B cell (primary cell): ENCODE results near the gene TAS2R38. TPM values are rescaled to one million over a fixed set of nuclear protein-coding genes. Genes with fewer than 3 reads are reported as not detected.

Experiments
- ATAC-seq: fragments of 200-7000 bp; cut with Tn5 transposase; one replicate; pipeline ENCODE4 v1.10.0; 2021; ENCODE audit warnings: low read depth, mild to moderate bottlenecking, moderate number of reproducible peaks, moderate library complexity
- CTCF ChIA-PET: fragments of 350-600 bp; sonication (Branson Sonifier 250); formaldehyde crosslinking; loops from one replicate; lab custom pipeline; 2021; ENCODE audit warnings: antibody characterized with exemption, inconsistent platforms; lab: Charles Lee
- POLR2A ChIA-PET: fragments of 350-600 bp; sonication (Branson Sonifier 250); formaldehyde crosslinking; loops from one replicate; lab custom pipeline; 2021; ENCODE audit warnings: antibody characterized with exemption; lab: Charles Lee
- DNase-seq: peaks from one replicate; pipeline ENCODE4 v3.0.0; 2013
- H2AFZ ChIP-seq: 2 replicates; pipeline ENCODE4 v1.6.1; 2012; ENCODE audit warnings: mild to moderate bottlenecking, low read depth, low read length; ENCODE audit not compliant: insufficient read depth, poor library complexity, severe bottlenecking
- H3K27ac ChIP-seq, 2 donors: 1 replicate in 1 of 2; 2 replicates in 1 of 2; pipeline ENCODE4 v1.5.1; 2012 to 2013; ENCODE audit warnings: low read length in 2 of 2, mild to moderate bottlenecking in 2 of 2, moderate library complexity in 1 of 2
- H3K27me3 ChIP-seq, 4 experiments: fragments of 200-600 bp in 1 of 4; sonication (generic) in 1 of 4; replicated peaks in 1 of 4; 1 replicate in 2 of 4; 2 replicates in 2 of 4; pipeline versions ENCODE4 v1.6.1 to v1.7.0; 2013 to 2016; ENCODE audit warnings: low read length in 3 of 4, mild to moderate bottlenecking in 2 of 4, mixed read lengths in 1 of 4, moderate library complexity in 1 of 4; ENCODE audit not compliant: insufficient read depth in 4 of 4, control insufficient read depth in 3 of 4; ENCODE audit errors: control extremely low read depth in 1 of 4
- H3K36me3 ChIP-seq, 2 experiments: replicated peaks in 1 of 2; 1 replicate in 1 of 2; 2 replicates in 1 of 2; pipeline versions ENCODE4 v1.6.1 to v1.7.1; 2013; ENCODE audit warnings: low read length in 1 of 2; ENCODE audit not compliant: insufficient read depth in 2 of 2, control insufficient read depth in 1 of 2; ENCODE audit errors: control extremely low read depth in 1 of 2, extremely low read depth in 1 of 2
- H3K4me1 ChIP-seq, 2 donors: fragments of 200-600 bp in 1 of 2; sonication (generic) in 1 of 2; 1 replicate in 1 of 2; 2 replicates in 1 of 2; pipeline versions ENCODE4 v1.5.1 to v1.6.1; 2013 to 2017; ENCODE audit warnings: low read length in 2 of 2; ENCODE audit not compliant: control insufficient read depth in 2 of 2, insufficient read depth in 2 of 2
- H3K4me2 ChIP-seq: replicated peaks from 2 replicates; pipeline ENCODE3; 2012; ENCODE audit warnings: mild to moderate bottlenecking, low read depth, low read length; ENCODE audit not compliant: poor library complexity, severe bottlenecking
- H3K4me3 ChIP-seq, 5 experiments: fragments of 200-600 bp in 1 of 5; sonication (generic) in 1 of 5; 1 replicate in 3 of 5; 2 replicates in 2 of 5; pipeline versions ENCODE4 v1.5.1 to v1.7.0; 2011 to 2016; ENCODE audit warnings: low read length in 4 of 5, mild to moderate bottlenecking in 4 of 5, low read depth in 2 of 5, control low read depth in 1 of 5, moderate library complexity in 1 of 5; ENCODE audit not compliant: insufficient read depth in 1 of 5; ENCODE audit errors: control extremely low read depth in 1 of 5, extremely low read depth in 1 of 5
- H3K79me2 ChIP-seq: fragments of 200-600 bp; sonication (generic); one replicate; pipeline ENCODE4 v1.6.0; 2016; ENCODE audit warnings: low read length; ENCODE audit not compliant: control insufficient read depth, insufficient read depth
- H3K9ac ChIP-seq: fragments of 200-600 bp; sonication (generic); 2 replicates; pipeline ENCODE4 v1.6.1; 2017; ENCODE audit warnings: mild to moderate bottlenecking, low read length, moderate library complexity
- H3K9me3 ChIP-seq, 3 donors: one replicate each; pipeline versions ENCODE4 v1.6.1 to v1.7.1; 2013; ENCODE audit warnings: low read length in 2 of 3; ENCODE audit not compliant: control insufficient read depth in 2 of 3, insufficient read depth in 1 of 3; ENCODE audit errors: control extremely low read depth in 1 of 3
- H4K20me1 ChIP-seq: 2 replicates; pipeline ENCODE4 v1.6.0; 2012; ENCODE audit warnings: mild to moderate bottlenecking, low read length; ENCODE audit not compliant: insufficient read depth, control insufficient read depth, poor library complexity, severe bottlenecking
- H3K27ac Mint-ChIP-seq: one replicate; pipeline ENCODE4 v1.8.0; 2021; ENCODE audit warnings: mixed read lengths
- H3K27me3 Mint-ChIP-seq: one replicate; pipeline ENCODE4 v1.8.0; 2021; ENCODE audit warnings: mixed read lengths
- H3K4me1 Mint-ChIP-seq: one replicate; pipeline ENCODE4 v1.8.0; 2021; ENCODE audit warnings: mixed read lengths
- H3K4me3 Mint-ChIP-seq: one replicate; pipeline ENCODE4 v1.8.0; 2021; ENCODE audit warnings: mixed read lengths
- H3K9me3 Mint-ChIP-seq: one replicate; pipeline ENCODE4 v1.8.0; 2022; ENCODE audit warnings: mixed read lengths; ENCODE audit not compliant: insufficient read depth
- CTCF ChIP-seq: fragments of 200-600 bp; IDR thresholded peaks from one replicate; pipeline ENCODE4 v1.8.0; 2022; ENCODE audit warnings: antibody characterized with exemption, mild to moderate bottlenecking
- EZH2 ChIP-seq: IDR thresholded peaks from 2 replicates; pipeline ENCODE4 v1.6.1; 2012; ENCODE audit warnings: borderline replicate concordance, low read depth, mild to moderate bottlenecking, moderate library complexity, low read length; ENCODE audit not compliant: insufficient read depth, poor library complexity, severe bottlenecking
- WGBS: methylation state at CpG from one replicate; pipeline ENCODE4 v1.1.5; 2013; ENCODE audit warnings: missing lambda C conversion rate; ENCODE audit not compliant: insufficient coverage; 5-methylcytosine and 5-hydroxymethylcytosine counted together
- intact Hi-C: fragments of 100-400 bp; cut with micrococcal nuclease; formaldehyde crosslinking; loops from one replicate; pipeline ENCODE4 v1.10.0; 2022
- polyA plus RNA-seq: library from polyadenylated mRNA; depleted of rRNA; stranded (reverse); fragments of >200 nt; gene quantifications from 2 replicates; pipeline ENCODE4 v1.2.3, GENCODE V29; 2012
- total RNA-seq, 2 donors: library from RNA; stranded (reverse); fragments of 120-200 nt in 1 of 2; gene quantifications; 1 replicate in 1 of 2; 2 replicates in 1 of 2; pipeline versions ENCODE4 v1.2.3 to v1.2.4, GENCODE V29; 2013 to 2022

The TAS2R38 gene
- total and polyA plus RNA-seq, 2 donors (not counting 1 experiment from before 2014, with no cell fraction given): not detected

GRCh38 chr7:141999058-141999623 lies 25.6 kb upstream of the TAS2R38 start:
- no peak overlapping the region for H3K27ac ChIP-seq
- no peak overlapping the region for H3K4me3 Mint-ChIP-seq
- peaks cover 6% of the 10 kb centered on the region for H3K27me3 Mint-ChIP-seq
- H4K20me1 ChIP-seq: no peaks in the 10 kb centered on the region
- ATAC-seq (no peak), DNase-seq (no peak)
- H3K9me3 Mint-ChIP-seq: peaks cover 4% of the 10 kb centered on the region
- no peaks in the 10 kb centered on the region for H3K36me3 ChIP-seq
- H3K4me3 ChIP-seq: no peak overlapping the region
- H2AFZ ChIP-seq: no peak overlapping the region
- H3K9ac ChIP-seq: no peak overlapping the region
- H3K27ac Mint-ChIP-seq: no peak overlapping the region
- no peak overlapping the region for H3K4me2 ChIP-seq
- intact Hi-C loops: no loop called here
- no peaks in the 10 kb centered on the region for H3K79me2 ChIP-seq
- 60% methylated on average over 1 of the region's 4 CpGs for WGBS
- TF ChIP-seq CTCF (no peak), EZH2 (no peak)
- CTCF ChIA-PET: no interaction called here
- H3K4me1 ChIP-seq: no peaks in the 10 kb centered on the region
- POLR2A ChIA-PET: no interaction called here
- H3K27me3 ChIP-seq: peaks cover 0 to 3% (median 0%) of the 10 kb centered on the region in 4 experiments
- H3K9me3 ChIP-seq: no peaks in the 10 kb centered on the region
- H3K4me1 Mint-ChIP-seq: no peaks in the 10 kb centered on the region

GRCh38 chr7:141993354-141993753 lies 19.8 kb upstream of the TAS2R38 start:
- no CpG with 5 or more reads among the region's 1 CpG for WGBS
- no peak overlapping the region for H3K4me2 ChIP-seq
- H3K4me1 ChIP-seq: no peaks in the 10 kb centered on the region
- Mint-ChIP-seq H3K27ac (no peak overlapping the region), H3K27me3 (peaks cover 5% of the 10 kb centered on the region), H3K4me1 (no peaks in the 10 kb centered on the region), H3K9me3 (peaks cover 2% of the 10 kb centered on the region), H3K4me3 (no peak overlapping the region)
- H3K4me3 ChIP-seq: no peak overlapping the region
- H4K20me1 ChIP-seq: no peaks in the 10 kb centered on the region
- H3K36me3 ChIP-seq: no peaks in the 10 kb centered on the region
- no peak overlapping the region for H3K27ac ChIP-seq
- intact Hi-C loops: no loop called here
- H3K79me2 ChIP-seq: no peaks in the 10 kb centered on the region
- ATAC-seq (no peak), DNase-seq (no peak)
- no peaks in the 10 kb centered on the region for H3K27me3 ChIP-seq
- no peak for TF ChIP-seq EZH2
- no peak for TF ChIP-seq CTCF
- ChIA-PET POLR2A (no interaction called here), CTCF (no interaction called here)
- no peak overlapping the region for H3K9ac ChIP-seq
- no peaks in the 10 kb centered on the region for H3K9me3 ChIP-seq
- no peak overlapping the region for H2AFZ ChIP-seq
